Stimulated activated CD4-positive, alpha-beta T cell treated with anti-CD3 and anti-CD28 coated beads, Interleukin-2, amount 100 ng/mL, for 48 hours (primary cell): ENCODE data around the gene IKBKG.
"Not testable (repeated sequence)": the region's sequence is repeated elsewhere in the genome, so short reads cannot be mapped to it uniquely, and the experiment has no call there.

Source experiments
- DNase-seq, 2 donors: peaks; one replicate each; pipeline ENCODE4 v3.0.0-alpha.2; 2020

The IKBKG gene

DNA sequence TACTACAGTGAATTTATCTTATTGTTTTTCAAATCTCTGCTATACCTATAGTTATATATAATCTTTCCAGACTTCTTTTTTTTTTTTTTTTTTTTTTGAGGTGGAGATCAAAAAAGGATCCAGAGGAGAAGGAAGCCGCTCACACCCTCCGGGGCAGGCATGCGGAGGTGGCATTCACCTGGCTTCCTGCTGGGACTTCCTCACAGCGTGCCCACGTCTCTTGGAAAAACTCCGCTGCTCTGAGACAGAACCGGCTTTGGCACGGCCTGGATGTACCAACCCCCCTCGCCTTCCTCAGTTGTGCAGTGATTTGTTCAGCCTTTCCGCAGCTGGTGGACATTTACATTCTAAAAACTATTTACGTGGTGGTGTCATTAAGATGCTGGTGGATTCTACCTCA lies 60.6 kb downstream of the IKBKG start:
- DNase-seq = not testable (repeated sequence)

DNA sequence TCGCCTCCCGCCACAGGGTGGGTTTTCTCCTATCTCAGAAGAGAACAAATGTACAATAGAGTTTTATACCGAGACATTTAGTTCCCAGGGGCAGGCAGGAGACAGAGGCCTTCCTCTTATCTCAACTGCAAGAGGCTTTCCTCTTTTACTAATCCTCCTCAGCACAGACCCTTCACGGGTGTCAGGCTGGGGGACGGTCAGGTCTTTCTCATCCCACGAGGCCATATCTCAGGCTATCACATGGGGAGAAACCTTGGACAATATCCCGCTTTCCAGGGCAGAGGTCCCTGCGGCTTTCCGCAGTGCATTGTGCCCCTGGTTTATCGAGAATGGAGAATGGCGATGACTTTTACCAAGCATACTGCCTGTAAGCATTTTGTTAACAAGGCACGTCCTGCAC lies 61.4 kb downstream of the IKBKG start:
- not testable (repeated sequence) for DNase-seq

DNA sequence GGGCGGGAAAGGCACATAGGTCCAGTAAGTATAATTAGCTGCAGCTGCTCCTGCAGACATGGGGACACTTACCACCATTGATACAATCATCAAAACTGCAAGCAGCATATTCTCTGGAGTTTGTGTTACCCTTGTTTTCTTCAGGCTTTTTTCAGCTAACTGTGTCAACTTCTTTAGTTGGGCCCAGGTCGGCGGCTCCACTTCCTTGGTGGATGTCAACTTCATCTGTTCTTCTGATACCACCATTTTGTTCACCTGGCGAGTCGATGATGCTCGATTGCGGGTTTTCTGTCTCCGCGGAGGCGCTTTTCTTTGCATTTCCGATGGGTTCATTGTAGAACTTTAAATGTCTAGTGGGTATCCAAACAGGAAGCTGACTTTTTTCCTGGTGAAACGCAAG lies 63.7 kb downstream of the IKBKG start:
- not testable (repeated sequence) for DNase-seq

DNA sequence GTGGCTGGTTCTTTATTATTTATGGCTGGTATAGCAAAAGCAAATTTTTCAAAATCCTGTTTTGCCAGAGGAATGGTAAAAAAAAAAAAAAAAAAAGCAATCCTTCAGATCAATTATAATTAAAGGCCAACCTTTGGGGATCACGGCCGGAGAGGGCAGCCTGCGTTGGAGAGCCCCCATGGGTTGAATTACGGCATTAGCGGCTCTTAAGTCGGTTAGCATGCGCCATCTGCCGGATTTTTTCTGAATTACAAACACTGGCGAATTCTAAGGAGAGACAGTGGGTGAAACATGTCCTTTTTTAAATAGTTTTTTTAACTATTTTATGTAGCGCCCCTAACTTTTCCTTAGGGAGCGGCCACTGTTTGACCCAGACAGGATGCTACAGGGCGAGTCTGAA lies 66.2 kb downstream of the IKBKG start:
- not testable (repeated sequence) for DNase-seq
